NT2/D1 (cell line): Measurements from ENCODE around the gene YWHAH.
A peak's percentile ranks its signal among the peaks of the same experiment; 100 is the strongest.

Experiments
- DNase-seq: peaks from one replicate; pipeline ENCODE4 v3.0.0-alpha.2; 2011; ENCODE audit warnings: low read depth, low spot score
- H3K27me3 ChIP-seq: 2 replicates; pipeline ENCODE4 v1.6.0; 2011; ENCODE audit warnings: mild to moderate bottlenecking; ENCODE audit not compliant: insufficient read length, insufficient read depth
- H3K36me3 ChIP-seq: 2 replicates; pipeline ENCODE4 v1.6.1; 2011; ENCODE audit warnings: mild to moderate bottlenecking, low read length, mixed read lengths; ENCODE audit not compliant: insufficient read depth, insufficient read length
- H3K4me1 ChIP-seq: 2 replicates; pipeline ENCODE4 v1.5.1; 2011; ENCODE audit not compliant: insufficient read depth, insufficient read length
- H3K4me3 ChIP-seq: 2 replicates; pipeline ENCODE4 v1.5.1; 2011; ENCODE audit warnings: low read depth; ENCODE audit not compliant: insufficient read length
- H3K9ac ChIP-seq: 2 replicates; pipeline ENCODE4 v1.6.0; 2011; ENCODE audit warnings: low read depth; ENCODE audit not compliant: insufficient read length
- H3K9me3 ChIP-seq: 2 replicates; pipeline ENCODE4 v1.5.1; 2011; ENCODE audit warnings: mild to moderate bottlenecking, low read length; ENCODE audit not compliant: insufficient read depth
- SUZ12 ChIP-seq: IDR thresholded peaks from 2 replicates; pipeline ENCODE4 v1.6.1; 2011; ENCODE audit not compliant: insufficient read length, insufficient read depth; ENCODE audit errors: extremely low read depth
- YY1 ChIP-seq: IDR thresholded peaks from 2 replicates; pipeline ENCODE4 v1.6.1; 2011; ENCODE audit not compliant: insufficient read length, insufficient read depth
- ZNF274 ChIP-seq: IDR thresholded peaks from 2 replicates; pipeline ENCODE4 v1.6.1; 2011; ENCODE audit warnings: mild to moderate bottlenecking, low read depth, low read length

Gene YWHAH

DNA sequence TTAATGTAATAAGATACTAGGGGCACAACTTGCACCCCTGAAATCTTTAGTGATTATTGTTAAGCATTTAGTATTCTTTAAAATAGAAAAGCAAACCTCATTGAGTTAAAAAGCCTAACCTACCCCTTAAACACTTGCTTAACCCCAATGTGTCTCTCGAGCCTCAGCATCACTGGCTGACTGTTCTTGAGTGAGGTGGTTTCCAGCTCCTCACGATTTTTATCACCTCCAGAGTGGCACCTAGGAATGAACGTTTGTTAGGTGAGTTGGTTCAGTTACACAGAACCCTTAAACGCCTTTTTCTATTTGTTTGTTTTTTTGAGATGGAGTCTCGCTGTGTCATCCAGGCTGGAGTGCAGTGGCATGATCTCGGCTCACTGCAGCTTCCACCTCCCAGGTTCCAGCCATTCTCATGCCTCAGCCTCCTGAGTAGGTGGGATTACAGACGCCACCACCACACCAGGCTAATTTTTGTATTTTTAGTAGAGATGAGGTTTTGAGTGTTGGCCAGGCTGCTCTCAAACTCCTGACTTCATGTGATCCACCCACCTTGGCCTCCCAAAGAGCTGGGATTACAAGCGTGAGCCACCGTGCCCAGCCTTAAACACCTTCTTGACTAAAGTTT is 13.7 kb downstream of the YWHAH start:
- DNase-seq, result no peak

GRCh38 chr22:31958625-31959239 is 14.4 kb downstream of the YWHAH start:
- H3K27me3 ChIP-seq, result no peaks in the 10 kb centered on the region
- no peaks in the 10 kb centered on the region for H3K4me1 ChIP-seq
- H3K36me3 ChIP-seq, result peaks cover 39% of the 10 kb centered on the region
- no peak for TF ChIP-seq SUZ12
- TF ChIP-seq ZNF274, result no peak
- TF ChIP-seq YY1, result no peak
- H3K9ac ChIP-seq, result no peak overlapping the region
- no peaks in the 10 kb centered on the region for H3K9me3 ChIP-seq
- no peak overlapping the region for H3K4me3 ChIP-seq
- DNase-seq, result no peak

More for the DNA sequence above, 13.7 kb downstream of the YWHAH start:
- H3K9me3 ChIP-seq, result no peaks in the 10 kb centered on the region
- no peaks in the 10 kb centered on the region for H3K27me3 ChIP-seq
- H3K9ac ChIP-seq, result no peak overlapping the region
- no peak overlapping the region for H3K4me3 ChIP-seq
- peaks cover 45% of the 10 kb centered on the region for H3K36me3 ChIP-seq
- H3K4me1 ChIP-seq, result no peaks in the 10 kb centered on the region
- no peak for TF ChIP-seq YY1
- no peak for TF ChIP-seq ZNF274
- no peak for TF ChIP-seq SUZ12

DNA sequence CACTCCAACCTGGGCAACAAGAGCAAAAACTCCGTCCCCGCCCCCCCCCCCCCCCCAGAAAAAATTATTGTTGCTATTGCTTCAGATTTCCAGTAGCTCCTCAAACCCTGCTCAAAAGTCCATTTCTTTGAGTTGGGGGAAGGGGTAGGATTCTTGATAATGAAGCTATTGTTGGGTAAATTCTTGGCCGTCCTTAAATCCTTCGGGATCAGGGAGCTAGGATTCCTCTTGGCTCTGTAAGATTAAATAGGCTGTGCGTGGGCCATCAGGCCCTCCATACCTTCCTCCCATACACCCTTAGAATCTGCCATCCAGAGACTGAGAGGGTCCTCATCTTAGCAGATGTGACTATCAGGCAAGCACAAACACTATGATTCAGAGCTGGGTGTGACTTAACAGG is 16.4 kb downstream of the YWHAH start:
- Histone ChIP-seq H3K9me3 (no peaks in the 10 kb centered on the region), H3K4me3 (no peak overlapping the region), H3K36me3 (peaks cover 23% of the 10 kb centered on the region), H3K27me3 (no peaks in the 10 kb centered on the region), H3K9ac (no peak overlapping the region), H3K4me1 (no peaks in the 10 kb centered on the region)
- TF ChIP-seq SUZ12, result no peak
- no peak for TF ChIP-seq ZNF274
- no peak for TF ChIP-seq YY1
- no peak for DNase-seq

GRCh38 chr22:31962387-31963125 is 18.2 kb downstream of the YWHAH start:
- H3K9ac ChIP-seq, result no peak overlapping the region
- H3K4me1 ChIP-seq, result no peaks in the 10 kb centered on the region
- no peaks in the 10 kb centered on the region for H3K9me3 ChIP-seq
- peaks cover 5% of the 10 kb centered on the region for H3K36me3 ChIP-seq
- H3K27me3 ChIP-seq, result no peaks in the 10 kb centered on the region
- no peak for DNase-seq
- no peak overlapping the region for H3K4me3 ChIP-seq
- TF ChIP-seq SUZ12 (no peak), ZNF274 (no peak), YY1 (no peak)

DNA sequence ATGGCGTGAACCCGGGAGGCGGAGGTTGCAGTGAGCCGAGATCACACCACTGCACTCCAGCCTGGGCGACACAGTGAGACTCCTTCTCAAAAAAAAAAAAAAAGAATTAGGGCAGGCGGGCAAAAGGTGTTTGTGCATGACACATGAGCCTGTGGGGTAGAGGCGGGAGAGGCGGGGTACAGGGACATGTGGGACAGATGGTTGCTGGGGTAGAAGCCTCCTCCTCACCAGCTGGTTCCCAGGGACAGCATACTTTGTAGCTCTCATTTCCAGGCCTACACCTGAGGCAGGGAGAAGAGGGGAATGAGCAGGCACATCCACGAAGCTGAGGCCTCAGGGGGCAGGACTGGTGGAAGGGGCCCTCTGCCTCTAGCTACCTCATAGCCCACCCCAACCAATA is 23.7 kb downstream of the YWHAH start:
- no peaks in the 10 kb centered on the region for H3K9me3 ChIP-seq

DNA sequence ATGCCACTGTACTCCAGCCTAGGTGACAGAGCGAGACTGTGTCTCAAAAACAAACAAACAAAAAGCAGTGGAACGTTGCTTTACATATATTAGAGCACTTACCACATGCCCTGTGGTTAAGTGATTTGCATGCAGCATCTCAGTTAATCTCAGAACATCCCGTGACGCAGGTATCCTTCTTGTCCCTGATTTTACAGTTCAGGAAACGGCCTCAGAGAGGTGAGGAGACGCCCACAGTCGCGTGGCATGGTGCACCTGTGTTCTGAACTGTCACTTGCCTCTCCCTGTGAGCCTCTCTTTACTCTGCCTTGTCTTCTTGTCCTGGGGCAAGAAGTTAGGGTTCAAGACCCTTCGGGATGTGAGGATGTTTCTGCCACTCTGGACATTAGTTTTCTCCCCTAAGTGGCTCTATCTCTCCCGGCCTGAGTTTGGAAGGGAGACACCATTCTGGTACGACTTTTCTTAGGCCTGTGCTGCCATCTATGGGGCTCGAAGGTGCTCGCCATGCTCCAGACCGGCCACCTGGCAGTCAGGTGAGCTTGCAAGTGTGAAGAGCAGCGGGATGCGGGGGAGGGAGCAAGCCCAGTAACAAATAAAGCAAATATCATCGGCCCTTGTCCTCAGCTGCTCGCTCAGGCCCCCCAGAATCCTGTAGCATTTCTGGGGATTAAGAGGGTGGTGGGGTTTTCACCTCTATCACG is 25.6 kb downstream of the YWHAH start:
- Histone ChIP-seq H3K9me3 (no peaks in the 10 kb centered on the region), H3K27me3 (peaks cover 7% of the 10 kb centered on the region), H3K36me3 (no peaks in the 10 kb centered on the region), H3K9ac (peak overlapping the region; percentile 42), H3K4me1 (no peaks in the 10 kb centered on the region), H3K4me3 (peak overlapping the region; percentile 50)
- TF ChIP-seq YY1 (no peak), ZNF274 (no peak), SUZ12 (no peak)
- DNase-seq, result peak; percentile 58

More for the DNA sequence above, 23.7 kb downstream of the YWHAH start:
- TF ChIP-seq SUZ12 (no peak), YY1 (no peak), ZNF274 (no peak)
- Histone ChIP-seq H3K36me3 (no peaks in the 10 kb centered on the region), H3K4me1 (no peaks in the 10 kb centered on the region), H3K27me3 (peaks cover 7% of the 10 kb centered on the region), H3K4me3 (no peak overlapping the region), H3K9ac (no peak overlapping the region)
- DNase-seq, result no peak
